ENCODE results near the gene FXYD3. TPM values are rescaled to one million over a fixed set of nuclear protein-coding genes. Genes with fewer than 3 reads are reported as not detected.

FXYD3 gene
- total and polyA plus RNA-seq, 2 donors (not counting 1 experiment from before 2014, with no cell fraction given), result not detected

DNA sequence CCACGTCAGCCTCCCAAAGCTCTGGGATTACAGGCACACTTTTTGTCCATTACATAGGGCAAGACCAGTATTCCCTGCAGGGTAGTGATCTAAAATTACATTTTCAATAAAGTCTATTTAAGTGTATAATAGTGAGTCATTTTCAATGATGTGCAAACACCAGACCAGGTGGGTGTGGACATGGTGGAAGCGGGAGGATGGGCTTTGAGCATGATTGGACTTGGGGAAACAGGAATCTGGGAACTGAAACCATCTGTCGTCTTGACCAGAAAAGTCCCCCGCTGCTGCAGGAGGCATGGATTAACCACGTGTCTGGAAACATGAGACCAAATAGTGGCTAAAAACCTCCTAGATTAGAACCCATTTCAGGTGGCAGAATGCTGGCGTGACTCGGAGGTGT, 4.9 kb downstream of the FXYD3 start:
- Histone ChIP-seq H3K79me2 (ENCODE audit: control insufficient read depth, insufficient read depth, low read length) (no peaks in the 10 kb centered on the region), H3K4me1 (ENCODE audit: control insufficient read depth, extremely low read depth, insufficient read depth, low read length) (peaks cover 13% of the 10 kb centered on the region), H3K9ac (ENCODE audit: insufficient read depth, low read length) (no peak overlapping the region), H4K20me1 (ENCODE audit: control insufficient read depth, extremely low read depth, insufficient read depth, low read length) (no peaks in the 10 kb centered on the region), H3K27me3 (ENCODE audit: control insufficient read depth, insufficient read depth, low read length) (no peaks in the 10 kb centered on the region), H3K9me3 (ENCODE audit: control insufficient read depth, insufficient read depth, low read depth, low read length) (no peaks in the 10 kb centered on the region), H3K36me3 (ENCODE audit: control insufficient read depth, insufficient read depth, low read length) (no peaks in the 10 kb centered on the region), H3K4me3 (replicated peaks in 1 of 4; ENCODE audit: control extremely low read depth in 1 of 4, insufficient read depth in 1 of 4, low read depth in 3 of 4, low read length in 4 of 4) (no peak overlapping the region), H3K4me2 (ENCODE audit: extremely low read depth, insufficient read depth, low read length) (no peak overlapping the region), H3K27ac (ENCODE audit: insufficient read depth, low read length) (no peak overlapping the region), H2AFZ (ENCODE audit: low read length) (no peak overlapping the region)
- TF ChIP-seq EZH2 (IDR thresholded peaks at IDR 0.05; ENCODE audit: low read length, missing control alignments), result no peak
- DNase-seq (ENCODE audit: low read depth in 2 of 2), result peak; percentile 38 to 58

DNA sequence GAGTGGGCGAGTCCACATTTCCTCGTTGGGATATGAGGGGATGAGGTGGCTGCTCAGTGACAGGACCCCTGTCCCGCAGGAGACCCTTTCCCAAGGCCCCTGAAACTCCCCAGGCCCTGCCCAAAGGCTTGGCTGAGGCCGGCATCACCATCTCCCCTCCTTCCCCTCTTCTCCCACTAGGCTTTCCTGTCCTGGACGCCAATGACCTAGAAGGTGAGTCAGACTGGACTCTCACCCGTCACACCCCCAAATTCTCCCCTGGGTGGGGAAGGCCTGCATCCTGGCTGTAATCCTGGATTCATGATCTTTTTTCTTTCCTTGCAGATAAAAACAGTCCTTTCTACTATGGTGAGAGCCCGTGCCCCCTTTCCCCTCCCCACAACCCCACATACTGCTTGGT, 5.3 kb downstream of the FXYD3 start:
- Histone ChIP-seq H3K36me3 (ENCODE audit: control insufficient read depth, insufficient read depth, low read length) (no peaks in the 10 kb centered on the region), H4K20me1 (ENCODE audit: control insufficient read depth, extremely low read depth, insufficient read depth, low read length) (no peaks in the 10 kb centered on the region), H3K79me2 (ENCODE audit: control insufficient read depth, insufficient read depth, low read length) (no peaks in the 10 kb centered on the region), H2AFZ (ENCODE audit: low read length) (no peak overlapping the region), H3K4me1 (ENCODE audit: control insufficient read depth, extremely low read depth, insufficient read depth, low read length) (peaks cover 13% of the 10 kb centered on the region), H3K27ac (ENCODE audit: insufficient read depth, low read length) (no peak overlapping the region), H3K9ac (ENCODE audit: insufficient read depth, low read length) (no peak overlapping the region), H3K27me3 (ENCODE audit: control insufficient read depth, insufficient read depth, low read length) (no peaks in the 10 kb centered on the region), H3K4me3 (replicated peaks in 1 of 4; ENCODE audit: control extremely low read depth in 1 of 4, insufficient read depth in 1 of 4, low read depth in 3 of 4, low read length in 4 of 4) (no peak overlapping the region), H3K9me3 (ENCODE audit: control insufficient read depth, insufficient read depth, low read depth, low read length) (no peaks in the 10 kb centered on the region), H3K4me2 (ENCODE audit: extremely low read depth, insufficient read depth, low read length) (no peak overlapping the region)
- TF ChIP-seq, protein P1, sequence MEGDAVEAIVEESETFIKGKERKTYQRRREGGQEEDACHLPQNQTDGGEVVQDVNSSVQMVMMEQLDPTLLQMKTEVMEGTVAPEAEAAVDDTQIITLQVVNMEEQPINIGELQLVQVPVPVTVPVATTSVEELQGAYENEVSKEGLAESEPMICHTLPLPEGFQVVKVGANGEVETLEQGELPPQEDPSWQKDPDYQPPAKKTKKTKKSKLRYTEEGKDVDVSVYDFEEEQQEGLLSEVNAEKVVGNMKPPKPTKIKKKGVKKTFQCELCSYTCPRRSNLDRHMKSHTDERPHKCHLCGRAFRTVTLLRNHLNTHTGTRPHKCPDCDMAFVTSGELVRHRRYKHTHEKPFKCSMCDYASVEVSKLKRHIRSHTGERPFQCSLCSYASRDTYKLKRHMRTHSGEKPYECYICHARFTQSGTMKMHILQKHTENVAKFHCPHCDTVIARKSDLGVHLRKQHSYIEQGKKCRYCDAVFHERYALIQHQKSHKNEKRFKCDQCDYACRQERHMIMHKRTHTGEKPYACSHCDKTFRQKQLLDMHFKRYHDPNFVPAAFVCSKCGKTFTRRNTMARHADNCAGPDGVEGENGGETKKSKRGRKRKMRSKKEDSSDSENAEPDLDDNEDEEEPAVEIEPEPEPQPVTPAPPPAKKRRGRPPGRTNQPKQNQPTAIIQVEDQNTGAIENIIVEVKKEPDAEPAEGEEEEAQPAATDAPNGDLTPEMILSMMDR (conservative IDR thresholded peaks at IDR 0.05 in 1 of 2, IDR thresholded peaks at IDR 0.05 in 1 of 2; ENCODE audit: low read depth in 1 of 2, low read length in 2 of 2), result no peak
- no peak for TF ChIP-seq EZH2 (IDR thresholded peaks at IDR 0.05; ENCODE audit: low read length, missing control alignments)
- no peak for DNase-seq (ENCODE audit: low read depth in 2 of 2)

DNA sequence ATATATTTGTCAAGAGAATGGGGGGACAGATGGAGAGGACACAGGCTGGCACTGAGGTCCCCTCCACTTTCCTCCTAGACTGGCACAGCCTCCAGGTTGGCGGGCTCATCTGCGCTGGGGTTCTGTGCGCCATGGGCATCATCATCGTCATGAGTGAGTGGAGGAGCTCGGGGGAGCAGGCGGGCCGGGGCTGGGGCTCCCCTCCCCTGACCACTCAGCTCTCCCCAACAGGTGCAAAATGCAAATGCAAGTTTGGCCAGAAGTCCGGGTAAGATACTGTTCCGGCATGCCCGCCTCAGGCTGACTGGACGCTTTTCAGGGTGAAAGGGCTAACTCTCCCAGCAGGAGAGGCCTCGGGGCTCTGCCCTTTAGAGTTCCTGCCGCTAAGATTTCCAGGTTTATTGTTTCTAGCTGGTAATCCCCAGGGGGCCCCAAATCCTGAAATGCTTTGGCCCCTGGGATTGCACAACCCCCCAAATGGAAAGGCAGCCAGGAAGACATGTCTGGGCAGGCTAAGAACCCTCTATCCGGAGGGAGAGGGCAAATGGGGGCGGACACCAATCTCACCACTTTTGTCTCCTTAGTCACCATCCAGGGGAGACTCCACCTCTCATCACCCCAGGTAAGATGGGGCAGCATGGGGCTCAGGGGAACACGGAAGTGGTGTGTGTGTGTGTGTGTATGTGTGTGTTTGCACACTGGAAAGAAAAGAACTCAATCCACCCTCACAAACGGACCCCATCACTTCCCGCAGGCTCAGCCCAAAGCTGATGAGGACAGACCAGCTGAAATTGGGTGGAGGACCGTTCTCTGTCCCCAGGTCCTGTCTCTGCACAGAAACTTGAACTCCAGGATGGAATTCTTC, 7.3 kb downstream of the FXYD3 start:
- Histone ChIP-seq H4K20me1 (ENCODE audit: control insufficient read depth, extremely low read depth, insufficient read depth, low read length) (no peaks in the 10 kb centered on the region), H3K4me3 (replicated peaks in 1 of 4; ENCODE audit: control extremely low read depth in 1 of 4, insufficient read depth in 1 of 4, low read depth in 3 of 4, low read length in 4 of 4) (no peak overlapping the region), H3K9ac (ENCODE audit: insufficient read depth, low read length) (no peak overlapping the region), H3K4me1 (ENCODE audit: control insufficient read depth, extremely low read depth, insufficient read depth, low read length) (peaks cover 13% of the 10 kb centered on the region), H3K79me2 (ENCODE audit: control insufficient read depth, insufficient read depth, low read length) (no peaks in the 10 kb centered on the region), H3K9me3 (ENCODE audit: control insufficient read depth, insufficient read depth, low read depth, low read length) (no peaks in the 10 kb centered on the region), H3K36me3 (ENCODE audit: control insufficient read depth, insufficient read depth, low read length) (no peaks in the 10 kb centered on the region), H3K4me2 (ENCODE audit: extremely low read depth, insufficient read depth, low read length) (no peak overlapping the region), H3K27ac (ENCODE audit: insufficient read depth, low read length) (no peak overlapping the region), H3K27me3 (ENCODE audit: control insufficient read depth, insufficient read depth, low read length) (peaks cover 3% of the 10 kb centered on the region), H2AFZ (ENCODE audit: low read length) (no peak overlapping the region)
- TF ChIP-seq, protein P1 (conservative IDR thresholded peaks at IDR 0.05 in 1 of 2, IDR thresholded peaks at IDR 0.05 in 1 of 2; ENCODE audit: low read depth in 1 of 2, low read length in 2 of 2), result no peak
- TF ChIP-seq EZH2 (IDR thresholded peaks at IDR 0.05; ENCODE audit: low read length, missing control alignments), result no peak
- no peak for DNase-seq (ENCODE audit: low read depth in 2 of 2)
